Astrocyte (in vitro differentiated cells and primary cell): ENCODE results near the gene PLEKHA3.

Source experiments
- CTCF ChIP-seq: IDR thresholded peaks from 2 replicates; pipeline ENCODE4 v1.5.1; 2011; ENCODE audit warnings: low read depth, mild to moderate bottlenecking, inconsistent platforms, low read length, moderate library complexity; ENCODE audit not compliant: insufficient read depth
- EZH2 ChIP-seq: IDR thresholded peaks from 2 replicates; pipeline ENCODE4 v1.6.1; 2012; ENCODE audit warnings: mild to moderate bottlenecking, low read length, inconsistent platforms; ENCODE audit not compliant: insufficient read depth

- TF ChIP-seq CTCF = no peak
- no peak for TF ChIP-seq EZH2
These were observed 41.3 kb downstream of the PLEKHA3 start for GRCh38 chr2:178521304-178522150.
